ENCODE results near the gene ITGAL.

DNA sequence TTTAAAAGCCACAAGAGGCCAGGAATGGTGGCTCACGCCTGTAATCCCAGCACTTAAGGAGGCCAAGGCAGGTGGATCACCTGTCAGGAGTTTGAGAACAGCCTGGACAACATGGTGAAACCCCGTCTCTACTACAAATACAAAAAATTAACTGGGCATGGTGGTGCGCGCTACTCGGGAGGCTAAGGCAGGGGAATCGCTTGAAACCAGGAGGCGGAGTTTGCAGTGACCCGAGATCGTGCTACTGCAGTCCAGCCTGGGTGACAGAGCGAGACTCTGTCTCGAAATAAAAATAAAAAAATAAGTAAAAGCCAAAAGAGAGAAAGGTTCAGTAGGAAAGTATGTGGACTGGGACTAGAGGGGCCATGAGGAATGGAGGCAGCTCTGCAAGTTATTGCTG, 13.1 kb upstream of the ITGAL start:
- TF ChIP-seq, protein P1, sequence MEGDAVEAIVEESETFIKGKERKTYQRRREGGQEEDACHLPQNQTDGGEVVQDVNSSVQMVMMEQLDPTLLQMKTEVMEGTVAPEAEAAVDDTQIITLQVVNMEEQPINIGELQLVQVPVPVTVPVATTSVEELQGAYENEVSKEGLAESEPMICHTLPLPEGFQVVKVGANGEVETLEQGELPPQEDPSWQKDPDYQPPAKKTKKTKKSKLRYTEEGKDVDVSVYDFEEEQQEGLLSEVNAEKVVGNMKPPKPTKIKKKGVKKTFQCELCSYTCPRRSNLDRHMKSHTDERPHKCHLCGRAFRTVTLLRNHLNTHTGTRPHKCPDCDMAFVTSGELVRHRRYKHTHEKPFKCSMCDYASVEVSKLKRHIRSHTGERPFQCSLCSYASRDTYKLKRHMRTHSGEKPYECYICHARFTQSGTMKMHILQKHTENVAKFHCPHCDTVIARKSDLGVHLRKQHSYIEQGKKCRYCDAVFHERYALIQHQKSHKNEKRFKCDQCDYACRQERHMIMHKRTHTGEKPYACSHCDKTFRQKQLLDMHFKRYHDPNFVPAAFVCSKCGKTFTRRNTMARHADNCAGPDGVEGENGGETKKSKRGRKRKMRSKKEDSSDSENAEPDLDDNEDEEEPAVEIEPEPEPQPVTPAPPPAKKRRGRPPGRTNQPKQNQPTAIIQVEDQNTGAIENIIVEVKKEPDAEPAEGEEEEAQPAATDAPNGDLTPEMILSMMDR (IDR thresholded peaks at IDR 0.05; ENCODE audit: extremely low read depth in 1 of 2, insufficient read depth in 1 of 2, low read depth in 1 of 2, low read length in 2 of 2), result no peak
- TF ChIP-seq EZH2 (IDR thresholded peaks at IDR 0.05; ENCODE audit: borderline replicate concordance, low read depth, low read length, severe bottlenecking), result no peak
- no peak for TF ChIP-seq MYC (IDR thresholded peaks at IDR 0.05; ENCODE audit: low read depth, low read length)
- no peak for TF ChIP-seq FOS (IDR thresholded peaks at IDR 0.05; ENCODE audit: borderline replicate concordance, insufficient read depth, low read length)
- no peak for TF ChIP-seq POLR2A (IDR thresholded peaks at IDR 0.05; ENCODE audit: low read depth, low read length)

Data from endothelial cell of umbilical vein (primary cell).